Measurements from ENCODE around the gene APOA1.

The APOA1 gene

GRCh38 chr11:116794851-116795250 is 42.6 kb downstream of the APOA1 start:
- DNase-seq (ENCODE audit: low read depth): no peak
- TF ChIP-seq CTCF (IDR thresholded peaks at IDR 0.05; ENCODE audit: insufficient read depth, low read depth, low read length, missing control alignments): no peak
- H3K4me3 ChIP-seq (ENCODE audit: low read depth, low read length): no peak overlapping the region

GRCh38 chr11:116793772-116794097 is 43.7 kb downstream of the APOA1 start:
- no peak for DNase-seq (ENCODE audit: low read depth)
- H3K4me3 ChIP-seq (ENCODE audit: low read depth, low read length): no peak overlapping the region
- TF ChIP-seq CTCF (IDR thresholded peaks at IDR 0.05; ENCODE audit: insufficient read depth, low read depth, low read length, missing control alignments): no peak

- no peak overlapping the region for H3K4me3 ChIP-seq (ENCODE audit: low read depth, low read length)
- no peak for TF ChIP-seq CTCF (IDR thresholded peaks at IDR 0.05; ENCODE audit: insufficient read depth, low read depth, low read length, missing control alignments)
- no peak for DNase-seq (ENCODE audit: low read depth)
These were observed 44.3 kb downstream of the APOA1 start for GRCh38 chr11:116792869-116793771.

- TF ChIP-seq CTCF (IDR thresholded peaks at IDR 0.05; ENCODE audit: insufficient read depth, low read depth, low read length, missing control alignments): no peak
- DNase-seq (ENCODE audit: low read depth): no peak
- no peak overlapping the region for H3K4me3 ChIP-seq (ENCODE audit: low read depth, low read length)
These were observed 45.1 kb downstream of the APOA1 start for GRCh38 chr11:116792144-116792868.

GRCh38 chr11:116791813-116792143 is 45.6 kb downstream of the APOA1 start, which contains the start of gene APOA5:
Gene APOA5, minus strand, starts transcription at chr11:116791879. Its CDS starts 19 bp downstream, at chr11:116791860.
- DNase-seq (ENCODE audit: low read depth): no peak
- no peak within 1 kb of the TSS for H3K4me3 ChIP-seq (ENCODE audit: low read depth, low read length)
- no peak for TF ChIP-seq CTCF (IDR thresholded peaks at IDR 0.05; ENCODE audit: insufficient read depth, low read depth, low read length, missing control alignments)

GRCh38 chr11:116791002-116791812 is 46.2 kb downstream of the APOA1 start:
- H3K4me3 ChIP-seq (ENCODE audit: low read depth, low read length): no peak overlapping the region
- DNase-seq (ENCODE audit: low read depth): peak; percentile 73
- peak; percentile 88 for TF ChIP-seq CTCF (IDR thresholded peaks at IDR 0.05; ENCODE audit: insufficient read depth, low read depth, low read length, missing control alignments)
